H1 (cell line): ENCODE measurements around the gene CDCA4. TPM values are rescaled to one million over a fixed set of nuclear protein-coding genes. Genes with fewer than 3 reads are reported as not detected.

Source experiments
- CTCF ChIA-PET: fragments of 300-600 bp; sonication (Branson Sonifier 250); formaldehyde crosslinking; loops from one replicate; lab custom pipeline; 2021; ENCODE audit not compliant: partially characterized antibody; lab: Charles Lee
- POLR2A ChIA-PET: fragments of 300-600 bp; sonication (Branson Sonifier 250); formaldehyde crosslinking; loops from one replicate; lab custom pipeline; 2021; ENCODE audit warnings: inconsistent platforms; ENCODE audit not compliant: partially characterized antibody; lab: Charles Lee
- DNase-seq, 2 experiments: peaks; one replicate each; pipeline versions ENCODE4 v3.0.0 to v3.0.0-alpha.2; 2010 to 2022; ENCODE audit warnings: low spot score in 2 of 2, low read depth in 1 of 2, mixed read lengths in 1 of 2
- FAIRE-seq: peaks from 2 replicates; lab custom pipeline; 2011; peaks lifted over from hg19 to GRCh38; lab: Jason Lieb, UNC
- H2AFZ ChIP-seq: 2 replicates; pipeline ENCODE4 v1.8.1; 2012; ENCODE audit warnings: low read length, inconsistent platforms
- H2AK5ac ChIP-seq: 2 replicates; pipeline ENCODE4 v1.6.1; 2013; ENCODE audit warnings: low read depth, low read length
- H2BK120ac ChIP-seq: replicated peaks from 2 replicates; pipeline ENCODE3; 2013; ENCODE audit warnings: low read depth, low read length, inconsistent platforms
- H2BK12ac ChIP-seq: 2 replicates; pipeline ENCODE4 v1.6.1; 2013; ENCODE audit warnings: low read depth, low read length
- H2BK15ac ChIP-seq: 2 replicates; pipeline ENCODE4 v1.6.1; 2013; ENCODE audit warnings: low read length
- H2BK20ac ChIP-seq: 2 replicates; pipeline ENCODE4 v1.6.1; 2013; ENCODE audit warnings: low read length
- H2BK5ac ChIP-seq: 2 replicates; pipeline ENCODE4 v1.6.1; 2013; ENCODE audit warnings: low read depth, low read length
- H3K14ac ChIP-seq: 2 replicates; pipeline ENCODE4 v1.6.1; 2013; ENCODE audit warnings: inconsistent platforms; ENCODE audit not compliant: insufficient read length
- H3K18ac ChIP-seq: 2 replicates; pipeline ENCODE4 v1.6.1; 2013; ENCODE audit warnings: low read length; ENCODE audit errors: extremely low read depth
- H3K23ac ChIP-seq: 2 replicates; pipeline ENCODE4 v1.6.1; 2013; ENCODE audit warnings: inconsistent platforms; ENCODE audit not compliant: insufficient read length
- H3K23me2 ChIP-seq: 2 replicates; pipeline ENCODE4 v1.6.1; 2013; ENCODE audit warnings: low read depth, low read length
- H3K27ac ChIP-seq: 2 replicates; pipeline ENCODE4 v1.6.1; 2011; ENCODE audit warnings: low read depth, low read length, inconsistent platforms
- H3K27me3 ChIP-seq, 4 experiments: replicated peaks in 1 of 4; 1 replicate in 1 of 4; 2 replicates in 3 of 4; pipeline versions ENCODE4 v1.6.1 to v1.8.1; 2011 to 2013; ENCODE audit warnings: low read length in 3 of 4, mild to moderate bottlenecking in 3 of 4, inconsistent platforms in 2 of 4, mixed read lengths in 2 of 4, moderate library complexity in 1 of 4; ENCODE audit not compliant: control insufficient read depth in 3 of 4, insufficient read depth in 3 of 4; ENCODE audit errors: extremely low read depth in 1 of 4
- H3K36me3 ChIP-seq, 4 experiments: 2 replicates each; pipeline versions ENCODE4 v1.6.1 to v1.8.1; 2011 to 2013; ENCODE audit warnings: mild to moderate bottlenecking in 4 of 4, low read length in 3 of 4, moderate library complexity in 2 of 4, control low read depth in 1 of 4, inconsistent platforms in 1 of 4; ENCODE audit not compliant: insufficient read depth in 4 of 4, control insufficient read depth in 2 of 4
- H3K4ac ChIP-seq: replicated peaks from 2 replicates; pipeline ENCODE3; 2013; ENCODE audit warnings: low read length, low read depth, mixed read lengths, inconsistent platforms; ENCODE audit not compliant: insufficient read length
- H3K4me1 ChIP-seq, 4 experiments: replicated peaks in 1 of 4; 1 replicate in 1 of 4; 2 replicates in 3 of 4; pipeline versions ENCODE4 v1.6.1 to v1.8.1; 2011 to 2013; ENCODE audit warnings: low read length in 3 of 4, inconsistent platforms in 2 of 4, mixed read lengths in 1 of 4; ENCODE audit not compliant: insufficient read depth in 4 of 4, control insufficient read depth in 3 of 4
- H3K4me2 ChIP-seq, 2 experiments: 2 replicates each; pipeline versions ENCODE4 v1.6.1 to v1.8.1; 2011 to 2013; ENCODE audit warnings: low read depth in 2 of 2, low read length in 2 of 2, control low read depth in 1 of 2, inconsistent platforms in 1 of 2, mild to moderate bottlenecking in 1 of 2; ENCODE audit not compliant: insufficient read depth in 1 of 2
- H3K4me3 ChIP-seq, 4 experiments: fragments of 200-600, 300-600 bp in 1 of 4; sonication (generic), shearing (Covaris generic), sonication (Bioruptor Twin) in 1 of 4; 2 replicates each; pipeline versions ENCODE4 v1.5.1 to v1.8.1; 2011 to 2016; ENCODE audit warnings: low read length in 4 of 4, low read depth in 3 of 4, control low read depth in 2 of 4, inconsistent platforms in 2 of 4, mild to moderate bottlenecking in 2 of 4, mixed read lengths in 1 of 4, moderate library complexity in 1 of 4; ENCODE audit not compliant: insufficient read depth in 2 of 4; ENCODE audit errors: extremely low read depth in 1 of 4
- H3K56ac ChIP-seq: replicated peaks from 2 replicates; pipeline ENCODE3; 2013; ENCODE audit warnings: low read depth, mild to moderate bottlenecking, mixed read lengths, low read length, inconsistent platforms; ENCODE audit not compliant: insufficient read length
- H3K79me1 ChIP-seq: 2 replicates; pipeline ENCODE4 v1.6.1; 2013; ENCODE audit warnings: low read depth, low read length, control low read depth
- H3K79me2 ChIP-seq, 2 experiments: 2 replicates each; pipeline versions ENCODE4 v1.6.1 to v1.8.1; 2012 to 2013; ENCODE audit warnings: low read length in 2 of 2, mild to moderate bottlenecking in 2 of 2, inconsistent platforms in 1 of 2; ENCODE audit not compliant: insufficient read depth in 2 of 2, control insufficient read depth in 1 of 2
- H3K9ac ChIP-seq, 4 experiments: replicated peaks in 1 of 4; 1 replicate in 1 of 4; 2 replicates in 3 of 4; pipeline versions ENCODE4 v1.6.1 to v1.8.1; 2011 to 2013; ENCODE audit warnings: low read depth in 3 of 4, low read length in 3 of 4, control low read depth in 2 of 4, mild to moderate bottlenecking in 2 of 4, moderate library complexity in 2 of 4, inconsistent platforms in 1 of 4; ENCODE audit errors: extremely low read depth in 1 of 4
- H3K9me3 ChIP-seq, 2 experiments: 2 replicates each; pipeline versions ENCODE4 v1.6.1 to v1.8.1; 2012 to 2013; ENCODE audit warnings: mild to moderate bottlenecking in 2 of 2, moderate library complexity in 2 of 2, control low read depth in 1 of 2, inconsistent platforms in 1 of 2, low read depth in 1 of 2, low read length in 1 of 2, mixed read lengths in 1 of 2; ENCODE audit not compliant: insufficient read depth in 2 of 2
- H4K20me1 ChIP-seq, 2 experiments: replicated peaks in 1 of 2; 2 replicates each; pipeline versions ENCODE3 to v1.8.1; 2011 to 2013; ENCODE audit warnings: inconsistent platforms in 2 of 2, low read length in 2 of 2, mild to moderate bottlenecking in 1 of 2; ENCODE audit not compliant: insufficient read depth in 2 of 2, control insufficient read depth in 1 of 2
- H4K5ac ChIP-seq: 2 replicates; pipeline ENCODE4 v1.6.1; 2013; ENCODE audit warnings: low read length, low read depth, mixed read lengths, inconsistent platforms; ENCODE audit not compliant: insufficient read length
- H4K8ac ChIP-seq: 2 replicates; pipeline ENCODE4 v1.8.0; 2013; ENCODE audit warnings: mild to moderate bottlenecking, moderate library complexity, low read length, inconsistent platforms; ENCODE audit not compliant: insufficient read depth; ENCODE audit errors: extremely low read depth
- H4K91ac ChIP-seq: replicated peaks from 2 replicates; pipeline ENCODE3; 2013; ENCODE audit warnings: low read length, mixed read lengths, inconsistent platforms; ENCODE audit not compliant: insufficient read length
- BACH1 ChIP-seq: IDR thresholded peaks from 2 replicates; pipeline ENCODE4 v1.6.1; 2012; ENCODE audit warnings: low read length, improper control_type of control experiment
- BRCA1 ChIP-seq: IDR thresholded peaks from 2 replicates; pipeline ENCODE4 v1.6.1; 2012; ENCODE audit warnings: low read depth, low read length, improper control_type of control experiment
- GTF2F1 ChIP-seq: IDR thresholded peaks from 2 replicates; pipeline ENCODE4 v1.6.1; 2012; ENCODE audit warnings: low read depth, low read length, improper control_type of control experiment, borderline replicate concordance
- HDAC2 ChIP-seq, 2 experiments: fragments of 300-600 bp in 1 of 2; sonication (generic) in 1 of 2; IDR thresholded peaks; 2 replicates each; pipeline ENCODE4 v1.6.1; 2011 to 2012; ENCODE audit warnings: low read depth in 2 of 2, low read length in 2 of 2, mild to moderate bottlenecking in 2 of 2, moderate library complexity in 2 of 2, borderline replicate concordance in 1 of 2, inconsistent platforms in 1 of 2
- NANOG ChIP-seq: IDR thresholded peaks from 2 replicates; pipeline ENCODE4 v1.6.1; 2011; ENCODE audit warnings: low read length, low read depth, mild to moderate bottlenecking, inconsistent platforms; ENCODE audit not compliant: insufficient read depth, poor library complexity, severe bottlenecking
- POLR2A ChIP-seq, 2 experiments: IDR thresholded peaks; 1 replicate in 1 of 2; 2 replicates in 1 of 2; pipeline ENCODE4 v1.6.1; 2011; ENCODE audit warnings: low read depth in 2 of 2, low read length in 2 of 2, mild to moderate bottlenecking in 2 of 2; ENCODE audit errors: control extremely low read depth in 1 of 2
- RBBP5 ChIP-seq: IDR thresholded peaks from 2 replicates; pipeline ENCODE4 v1.7.1; 2012; ENCODE audit warnings: low read depth, mild to moderate bottlenecking, inconsistent platforms, low read length, moderate library complexity, borderline replicate concordance
- RNF2 ChIP-seq: fragments of 200-900, 300-1000 bp; sonication (generic); IDR thresholded peaks from 2 replicates; pipeline ENCODE4 v1.7.1; 2016; ENCODE audit warnings: borderline replicate concordance, low read depth, mild to moderate bottlenecking, antibody characterized with exemption, low read length; ENCODE audit not compliant: poor library complexity, severe bottlenecking; ENCODE audit errors: missing control alignments
- SIX5 ChIP-seq: IDR thresholded peaks from 2 replicates; pipeline ENCODE4 v1.6.1; 2011; ENCODE audit warnings: mild to moderate bottlenecking, low read depth, low read length
- SP2 ChIP-seq: IDR thresholded peaks from 2 replicates; pipeline ENCODE4 v1.6.1; 2012; ENCODE audit warnings: mild to moderate bottlenecking, low read length, inconsistent platforms
- TEAD4 ChIP-seq: IDR thresholded peaks from 2 replicates; pipeline ENCODE4 v1.6.1; 2012; ENCODE audit warnings: low read depth, low read length, inconsistent platforms, mixed read lengths
- WGBS, 2 experiments: shearing (Covaris generic) in 1 of 2; methylation state at CpG; one replicate each; pipeline versions ENCODE4 v1.1.6 to v1.1.7; 2013 to 2015; ENCODE audit warnings: low lambda C conversion rate in 2 of 2, mixed read lengths in 2 of 2, inconsistent platforms in 1 of 2, low coverage in 1 of 2, missing lambda C conversion rate in 1 of 2; ENCODE audit not compliant: insufficient replicate concordance in 2 of 2, insufficient coverage in 1 of 2, insufficient read length in 1 of 2; ENCODE audit errors: extremely low coverage in 1 of 2, missing lambda C conversion rate in 1 of 2; 5-methylcytosine and 5-hydroxymethylcytosine counted together
- polyA plus RNA-seq, 7 experiments: library from polyadenylated mRNA; depleted of rRNA in 3 of 7; stranded (reverse) in 5 of 7; unstranded in 2 of 7; fragments of >200 nt in 5 of 7; fragments of 200-250 nt in 2 of 7; gene quantifications; 1 replicate in 5 of 7; 2 replicates in 1 of 7; 4 replicates in 1 of 7; pipeline versions ENCODE4 v1.2.1 to v1.2.3, GENCODE V29; 2011 to 2013; ENCODE audit warnings: missing spikeins in 2 of 7, mixed read lengths in 2 of 7
- total RNA-seq: library from RNA; stranded (reverse); fragmentation: NEBNext Ultra II Directional; extraction: Animal tissue kit (Norgen Biotek cat#: 25700); gene quantifications from 2 replicates; pipeline ENCODE4 v1.2.1, GENCODE V29; 2021

Gene CDCA4
- total and polyA plus RNA-seq, 2 of the 8 experiments (the other 6 are each of a cell fraction or from before 2014, with no cell fraction given): 49.9 to 62.4 TPM

- Histone ChIP-seq H3K23ac (no peak overlapping the region), H3K79me1 (no peaks in the 10 kb centered on the region), H3K14ac (no peak overlapping the region), H3K23me2 (peaks cover 15% of the 10 kb centered on the region; the same call in 1 of the 2 replicates), H2BK15ac (no peak overlapping the region), H2AFZ (no peak overlapping the region), H3K36me3 (no peaks in the 10 kb centered on the region; a peak in 1 of 8 replicates), H3K27ac (no peak overlapping the region), H4K91ac (peak overlapping the region; percentile 80), H3K4me3 (no peak overlapping the region), H2BK5ac (0 out of 2 replicates have a peak overlapping the region, but pooled peaks have one; percentile 54), H2AK5ac (no peak overlapping the region), H4K5ac (no peak overlapping the region), H2BK12ac (0 out of 2 replicates have a peak overlapping the region, but pooled peaks have one; percentile 80), H3K79me2 (no peaks in the 10 kb centered on the region), H3K4me2 (no peak overlapping the region), H3K56ac (no peak overlapping the region), H2BK20ac (no peak overlapping the region), H3K9ac (no peak overlapping the region), H3K4ac (no peak overlapping the region), H3K4me1 (peaks cover 0 to 18% (median 8%) of the 10 kb centered on the region in 4 experiments; a peak in 5 of 7 replicates), H3K9me3 (peaks cover 0 to 3% of the 10 kb centered on the region in 2 experiments; a peak in 1 of 4 replicates), H4K8ac (peak overlapping the region; percentile 44; the same call in 1 of the 2 replicates), H2BK120ac (no peak overlapping the region), H4K20me1 (peaks cover 4 to 8% of the 10 kb centered on the region in 2 experiments), H3K27me3 (peaks cover 13 to 31% (median 26%) of the 10 kb centered on the region in 4 experiments), H3K18ac (no peak overlapping the region)
- ChIA-PET CTCF (interaction anchor here (0.6 to 1.7 kb wide), 8 partner anchors 18 to 93 kb away, joined by 3 to 12 read pairs (median 3); no protein-coding TSS in a partner anchor), POLR2A (interaction anchor here (1.3 kb wide), 1 partner anchor 13 kb away, joined by 4 read pairs; no protein-coding TSS in a partner anchor)
- WGBS, 2 experiments: 77% methylated on average over 13 of the region's 17 CpGs; no CpG with 5 or more reads in 1 of the 2 experiments
- no peak for DNase-seq
- FAIRE-seq: no peak
- TF ChIP-seq POLR2A (IDR thresholded peaks at IDR 0.05; ENCODE audit: control extremely low read depth in 1 of 2, low read depth in 2 of 2, low read length in 2 of 2): no peak
- TF ChIP-seq HDAC2 (IDR thresholded peaks at IDR 0.05; ENCODE audit: borderline replicate concordance in 1 of 2, low read depth in 2 of 2, low read length in 2 of 2): no peak
- TF ChIP-seq BACH1: no peak
- TF ChIP-seq TEAD4: no peak
- TF ChIP-seq SIX5: no peak
- TF ChIP-seq RBBP5: no peak
- TF ChIP-seq RNF2: no peak
- no peak for TF ChIP-seq GTF2F1
- TF ChIP-seq NANOG: no peak
- no peak for TF ChIP-seq BRCA1
- TF ChIP-seq SP2: no peak
These were observed 39.0 kb downstream of the CDCA4 start for GRCh38 chr14:104981699-104982541.
